ENCODE results near the gene DRICH1. TPM values are rescaled to one million over a fixed set of nuclear protein-coding genes. Genes with fewer than 3 reads are reported as not detected.
A peak's percentile ranks its signal among the peaks of the same experiment; 100 is the strongest.

The DRICH1 gene
- total RNA-seq, 1 experiment from 2014 or later = 4.8 TPM

GRCh38 chr22:23566705-23567475 is 65.2 kb downstream of the DRICH1 start:
- Histone ChIP-seq H3K4me1 (no peaks in the 10 kb centered on the region), H3K4me3 (ENCODE audit: low read depth, low read length) (peak overlapping the region; percentile 39; the same call in 1 of the 2 replicates), H3K27me3 (replicated peaks; ENCODE audit: control insufficient read depth, insufficient read depth, low read length) (no peaks in the 10 kb centered on the region), H3K9me3 (no peaks in the 10 kb centered on the region), H3K36me3 (ENCODE audit: control insufficient read depth, insufficient read depth, low read length) (no peaks in the 10 kb centered on the region)
- BruUV-seq (replicated peaks) = no TSS peak
- intact Hi-C loops (cut with micrococcal nuclease; ENCODE audit: unreplicated experiment) = no loop called here
- Mint-ChIP-seq H3K9me3 (ENCODE audit: unreplicated experiment) (no peaks in the 10 kb centered on the region), H3K36me3 (ENCODE audit: insufficient read depth, unreplicated experiment) (no peaks in the 10 kb centered on the region), H3K27ac (ENCODE audit: unreplicated experiment) (no peak overlapping the region), H3K4me1 (ENCODE audit: low read depth, unreplicated experiment) (peaks cover 5% of the 10 kb centered on the region), H3K27me3 (ENCODE audit: insufficient read depth, unreplicated experiment) (no peaks in the 10 kb centered on the region), H3K4me3 (ENCODE audit: unreplicated experiment) (peak overlapping the region; percentile 24)
- no peak for TF ChIP-seq CTCF (IDR thresholded peaks at IDR 0.05; ENCODE audit: insufficient read depth in 1 of 2, low read depth in 1 of 2, low read length in 1 of 2, severe bottlenecking in 1 of 2, unreplicated experiment in 1 of 2)
- ChIA-PET POLR2A (no interaction called here), CTCF (no interaction called here)
- no peak for DNase-seq

- Mint-ChIP-seq H3K27me3 (ENCODE audit: insufficient read depth, unreplicated experiment) (no peaks in the 10 kb centered on the region), H3K4me1 (ENCODE audit: low read depth, unreplicated experiment) (peaks cover 5% of the 10 kb centered on the region), H3K36me3 (ENCODE audit: insufficient read depth, unreplicated experiment) (no peaks in the 10 kb centered on the region), H3K4me3 (ENCODE audit: unreplicated experiment) (peak overlapping the region; percentile 65), H3K9me3 (ENCODE audit: unreplicated experiment) (no peaks in the 10 kb centered on the region), H3K27ac (ENCODE audit: unreplicated experiment) (no peak overlapping the region)
- POLR2A ChIA-PET = no interaction called here
- intact Hi-C loops (cut with micrococcal nuclease; ENCODE audit: unreplicated experiment) = no loop called here
- BruUV-seq (replicated peaks) = no TSS peak
- DNase-seq = peak in 1 of 2 experiments; percentile 32
- CTCF ChIA-PET = no interaction called here
- H3K4me3 ChIP-seq (ENCODE audit: low read depth, low read length) = peak overlapping the region; percentile 39
- no peak for TF ChIP-seq CTCF (IDR thresholded peaks at IDR 0.05; ENCODE audit: insufficient read depth in 1 of 2, low read depth in 1 of 2, low read length in 1 of 2, severe bottlenecking in 1 of 2, unreplicated experiment in 1 of 2)
- no peaks in the 10 kb centered on the region for H3K9me3 ChIP-seq
- H3K36me3 ChIP-seq (ENCODE audit: control insufficient read depth, insufficient read depth, low read length) = no peaks in the 10 kb centered on the region
- no peaks in the 10 kb centered on the region for H3K27me3 ChIP-seq (replicated peaks; ENCODE audit: control insufficient read depth, insufficient read depth, low read length)
- H3K4me1 ChIP-seq = no peaks in the 10 kb centered on the region
Measured at GRCh38 chr22:23565915-23566704, 66.0 kb downstream of the DRICH1 start.

- POLR2A ChIA-PET = no interaction called here
- Mint-ChIP-seq H3K27ac (ENCODE audit: unreplicated experiment) (no peak overlapping the region), H3K4me3 (ENCODE audit: unreplicated experiment) (peak overlapping the region; percentile 65), H3K27me3 (ENCODE audit: insufficient read depth, unreplicated experiment) (no peaks in the 10 kb centered on the region), H3K36me3 (ENCODE audit: insufficient read depth, unreplicated experiment) (no peaks in the 10 kb centered on the region), H3K9me3 (ENCODE audit: unreplicated experiment) (no peaks in the 10 kb centered on the region), H3K4me1 (ENCODE audit: low read depth, unreplicated experiment) (peaks cover 5% of the 10 kb centered on the region)
- intact Hi-C loops (cut with micrococcal nuclease; ENCODE audit: unreplicated experiment) = no loop called here
- Histone ChIP-seq H3K27me3 (replicated peaks; ENCODE audit: control insufficient read depth, insufficient read depth, low read length) (no peaks in the 10 kb centered on the region), H3K4me1 (no peaks in the 10 kb centered on the region), H3K9me3 (no peaks in the 10 kb centered on the region), H3K36me3 (ENCODE audit: control insufficient read depth, insufficient read depth, low read length) (no peaks in the 10 kb centered on the region), H3K4me3 (ENCODE audit: low read depth, low read length) (peak overlapping the region; percentile 39)
- BruUV-seq (replicated peaks) = no TSS peak
- CTCF ChIA-PET = no interaction called here
- peak in 1 of 2 experiments; percentile 29 for DNase-seq
- TF ChIP-seq CTCF (IDR thresholded peaks at IDR 0.05; ENCODE audit: insufficient read depth in 1 of 2, low read depth in 1 of 2, low read length in 1 of 2, severe bottlenecking in 1 of 2, unreplicated experiment in 1 of 2) = no peak
Measured at GRCh38 chr22:23565305-23565914, 66.7 kb downstream of the DRICH1 start.
